AG04450 (cell line): ENCODE measurements around the gene MYADML2. TPM values are rescaled to one million over a fixed set of nuclear protein-coding genes. Genes with fewer than 3 reads are reported as not detected.

Experiments used
- CTCF ChIA-PET: fragments of 300-600, 350-600 bp; formaldehyde crosslinking; extraction: SDS; loops from one replicate; lab custom pipeline; 2022; ENCODE audit warnings: antibody characterized with exemption, inconsistent platforms; lab: Charles Lee
- POLR2A ChIA-PET: fragments of 350-600 bp; formaldehyde crosslinking; extraction: SDS; loops from one replicate; lab custom pipeline; 2021; ENCODE audit warnings: antibody characterized with exemption, inconsistent platforms; lab: Yijun Ruan, JAX
- DNase-seq: peaks from one replicate; pipeline ENCODE4 v3.0.0-alpha.2; 2011; ENCODE audit warnings: low read depth, low spot score
- H3K27ac ChIP-seq: one replicate; pipeline ENCODE4 v1.5.1; 2012; ENCODE audit warnings: low read depth, low read length, control low read depth
- H3K27me3 ChIP-seq: one replicate; pipeline ENCODE4 v1.6.0; 2012; ENCODE audit warnings: low read length; ENCODE audit not compliant: control insufficient read depth, insufficient read depth
- H3K4me3 ChIP-seq: 2 replicates; pipeline ENCODE4 v1.5.1; 2011; ENCODE audit warnings: mild to moderate bottlenecking, low read depth, low read length, control low read depth
- H3K9me3 ChIP-seq: 2 replicates; pipeline ENCODE4 v1.5.1; 2012; ENCODE audit warnings: low read length; ENCODE audit not compliant: control insufficient read depth, insufficient read depth
- CTCF ChIP-seq: IDR thresholded peaks from 2 replicates; pipeline ENCODE4 v1.5.1; 2011; ENCODE audit warnings: low read depth, low read length, control low read depth, inconsistent platforms
- polyA plus RNA-seq: library from polyadenylated mRNA; depleted of rRNA; stranded (reverse); fragments of >200 nt; gene quantifications from 2 replicates; pipeline ENCODE4 v1.2.3, GENCODE V29; 2011

Gene MYADML2
- polyA plus RNA-seq, 1 experiment, result not detected

- Histone ChIP-seq H3K27ac (peak overlapping the region; percentile 21), H3K9me3 (peaks cover 4% of the 10 kb centered on the region; the same call in 1 of the 2 replicates), H3K27me3 (no peaks in the 10 kb centered on the region), H3K4me3 (peak overlapping the region; percentile 73)
- TF ChIP-seq CTCF, result no peak
- DNase-seq, result peak; percentile 23
- POLR2A ChIA-PET, result interaction anchor here (0.6 to 1.4 kb wide), 3 partner anchors 11 to 55 kb away, joined by 3 to 9 read pairs (median 6); partner anchors contain the start of gene MAFG
- CTCF ChIA-PET, result no interaction called here
Observed at GRCh38 chr17:81916234-81917001, 30.6 kb downstream of the MYADML2 start.

GRCh38 chr17:81915331-81915730, 31.7 kb downstream of the MYADML2 start:
- POLR2A ChIA-PET, result no interaction called here
- CTCF ChIA-PET, result no interaction called here
- Histone ChIP-seq H3K27ac (no peak overlapping the region), H3K9me3 (peaks cover 4% of the 10 kb centered on the region; the same call in 1 of the 2 replicates), H3K4me3 (no peak overlapping the region), H3K27me3 (no peaks in the 10 kb centered on the region)
- no peak for DNase-seq
- TF ChIP-seq CTCF, result no peak

- H3K9me3 ChIP-seq, result peaks cover 4% of the 10 kb centered on the region; the same call in 1 of the 2 replicates
- CTCF ChIA-PET, result no interaction called here
- DNase-seq, result no peak
- no peaks in the 10 kb centered on the region for H3K27me3 ChIP-seq
- no peak overlapping the region for H3K4me3 ChIP-seq
- POLR2A ChIA-PET, result interaction anchor here (0.6 kb wide), 1 partner anchor 33 kb away, joined by 3 read pairs; no protein-coding TSS in a partner anchor
- H3K27ac ChIP-seq, result no peak overlapping the region
- TF ChIP-seq CTCF, result no peak
Observed at GRCh38 chr17:81914103-81914850, 32.8 kb downstream of the MYADML2 start.

GRCh38 chr17:81913394-81914102, 33.5 kb downstream of the MYADML2 start:
- POLR2A ChIA-PET, result interaction anchor here (0.6 to 2.0 kb wide), 3 partner anchors 13 to 32 kb away, joined by 3 to 7 read pairs (median 6); no protein-coding TSS in a partner anchor

More at GRCh38 chr17:81913394-81914102, 33.5 kb downstream of the MYADML2 start:
- no peak overlapping the region for H3K4me3 ChIP-seq
- peaks cover 4% of the 10 kb centered on the region; the same call in 1 of the 2 replicates for H3K9me3 ChIP-seq
- TF ChIP-seq CTCF, result no peak
- CTCF ChIA-PET, result no interaction called here
- no peak overlapping the region for H3K27ac ChIP-seq
- no peaks in the 10 kb centered on the region for H3K27me3 ChIP-seq
- no peak for DNase-seq
